Muscle of back (tissue), 11 donors: Measurements from ENCODE around the gene LRBA. TPM values are rescaled to one million over a fixed set of nuclear protein-coding genes. Genes with fewer than 3 reads are reported as not detected.
"Not testable (repeated sequence)": the region's sequence is repeated elsewhere in the genome, so short reads cannot be mapped to it uniquely, and the experiment has no call there.

Source experiments
- DNase-seq, 3 donors: peaks; one replicate each; pipeline versions ENCODE4 v3.0.0 to v3.0.0-alpha.2; 2013
- polyA plus RNA-seq, 10 donors: library from polyadenylated mRNA; unstranded; fragments of 120-200 nt; gene quantifications; one replicate each; pipeline ENCODE4 v1.2.1, GENCODE V29; 2013; ENCODE audit not compliant: insufficient read length in 10 of 10

The LRBA gene
- polyA plus RNA-seq, 10 donors, result 20.1 to 31.2 (median 24.3) TPM

DNA sequence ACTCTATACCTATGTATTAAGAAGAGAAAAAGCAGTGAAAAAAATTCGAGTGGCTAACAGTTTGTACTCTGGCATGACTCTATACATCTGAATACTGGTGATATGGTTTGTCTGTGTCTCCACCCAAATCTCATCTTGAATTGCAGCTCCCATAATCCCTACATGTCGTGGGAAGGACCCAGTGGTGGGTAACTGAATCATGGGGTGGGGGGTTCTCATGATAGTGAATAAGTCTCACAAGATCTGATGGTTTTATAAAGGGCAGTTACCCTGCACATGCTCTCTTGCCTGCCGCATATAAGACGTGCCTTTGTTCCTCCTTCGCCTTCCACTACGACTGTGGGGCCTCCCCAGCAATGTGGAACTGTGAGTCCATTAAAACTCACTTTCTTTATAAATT lies 70.4 kb downstream of the LRBA start:
- DNase-seq, result no peak

DNA sequence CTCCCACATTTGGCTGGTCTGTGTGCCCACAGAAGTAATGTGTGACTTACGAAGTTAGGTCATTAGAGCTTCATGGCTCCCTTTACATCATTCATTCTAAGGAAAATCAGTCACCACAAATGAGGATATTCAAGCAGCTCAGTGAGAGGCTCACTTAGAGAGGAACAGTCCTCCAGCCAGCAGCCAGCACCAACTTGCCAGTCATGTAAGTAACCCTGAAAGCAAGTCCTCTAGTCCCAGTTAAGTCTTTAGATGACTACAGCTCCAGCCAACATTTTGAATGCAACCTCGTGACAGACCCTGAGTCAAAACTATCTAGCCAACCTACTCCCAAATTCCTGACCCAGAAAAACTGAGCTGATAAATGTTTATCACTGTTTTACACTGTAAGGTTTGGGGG lies 71.3 kb downstream of the LRBA start:
- DNase-seq, result no peak

DNA sequence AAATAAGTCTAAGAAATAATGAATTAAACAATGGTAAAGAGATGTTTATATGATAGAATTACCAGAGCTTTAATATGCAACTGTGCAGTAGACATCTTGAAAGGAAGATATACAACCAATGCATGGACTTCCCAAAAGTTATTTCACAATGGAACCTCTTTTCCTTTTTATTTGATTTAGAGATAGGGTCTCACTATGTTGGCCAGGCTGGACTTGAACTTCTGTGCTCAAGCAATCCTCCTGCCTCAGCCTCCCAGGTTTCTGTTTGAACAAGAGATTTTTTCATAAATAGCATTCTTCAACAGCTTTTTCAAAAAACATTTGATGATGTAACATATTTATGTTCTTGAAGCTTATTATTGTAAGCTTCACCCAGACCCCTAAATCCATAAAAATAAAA lies 72.0 kb downstream of the LRBA start:
- DNase-seq, result no peak

DNA sequence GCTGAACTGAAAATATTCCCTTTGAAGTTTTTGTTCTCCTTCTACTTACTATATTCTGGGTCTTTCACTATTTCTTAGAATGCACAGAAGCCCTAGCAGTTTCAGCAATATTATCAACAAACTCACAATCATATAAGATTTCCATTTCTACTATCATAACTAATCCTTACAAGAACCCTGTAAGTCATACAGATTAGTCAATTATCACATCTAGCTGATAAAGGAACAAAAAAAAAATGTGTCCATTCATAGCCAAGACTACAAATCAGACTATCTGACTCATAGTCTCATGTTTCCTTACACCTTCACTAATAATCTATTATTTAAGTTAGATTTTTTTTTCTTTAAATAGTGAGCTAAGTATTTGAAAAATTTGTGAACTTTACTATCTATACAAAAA lies 72.5 kb downstream of the LRBA start:
- DNase-seq, result no peak

DNA sequence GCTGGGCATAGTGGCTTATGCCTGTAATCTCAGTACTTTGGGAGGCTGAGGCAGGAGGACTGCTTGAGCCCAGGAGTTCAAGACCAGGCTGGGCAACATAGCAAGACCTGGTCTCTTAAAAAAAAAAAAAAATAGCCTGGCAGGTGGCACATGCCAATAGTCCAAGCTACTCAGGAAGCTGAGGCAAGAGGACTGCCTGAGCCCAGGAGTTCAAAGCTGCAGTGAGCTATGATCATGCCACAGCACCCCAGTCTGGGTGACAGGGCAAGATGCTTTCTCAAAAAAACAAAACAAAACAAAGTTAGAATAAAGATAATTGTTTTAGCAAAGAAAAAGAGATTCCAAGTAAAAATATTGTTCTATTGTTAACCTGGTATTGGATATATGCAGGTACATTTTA lies 75.0 kb downstream of the LRBA start:
- no peak for DNase-seq

DNA sequence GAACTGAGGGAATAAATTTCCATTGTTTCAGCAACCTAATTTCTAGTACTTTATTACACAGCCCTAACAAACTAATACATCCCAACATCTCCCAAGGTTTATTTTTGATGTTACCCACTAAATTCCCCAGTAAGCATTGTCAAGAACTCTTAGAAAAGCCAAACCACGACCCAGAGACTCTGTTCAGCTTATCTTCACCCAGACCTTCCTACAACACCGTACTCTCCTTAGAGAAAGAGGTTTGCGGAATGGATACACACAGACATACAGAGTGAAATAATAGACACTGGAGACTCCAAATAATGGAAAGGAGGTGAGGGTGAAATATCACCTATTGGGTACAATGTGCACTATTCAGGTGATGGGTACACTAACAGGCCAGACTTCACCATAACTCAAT lies 75.6 kb downstream of the LRBA start:
- no peak for DNase-seq

DNA sequence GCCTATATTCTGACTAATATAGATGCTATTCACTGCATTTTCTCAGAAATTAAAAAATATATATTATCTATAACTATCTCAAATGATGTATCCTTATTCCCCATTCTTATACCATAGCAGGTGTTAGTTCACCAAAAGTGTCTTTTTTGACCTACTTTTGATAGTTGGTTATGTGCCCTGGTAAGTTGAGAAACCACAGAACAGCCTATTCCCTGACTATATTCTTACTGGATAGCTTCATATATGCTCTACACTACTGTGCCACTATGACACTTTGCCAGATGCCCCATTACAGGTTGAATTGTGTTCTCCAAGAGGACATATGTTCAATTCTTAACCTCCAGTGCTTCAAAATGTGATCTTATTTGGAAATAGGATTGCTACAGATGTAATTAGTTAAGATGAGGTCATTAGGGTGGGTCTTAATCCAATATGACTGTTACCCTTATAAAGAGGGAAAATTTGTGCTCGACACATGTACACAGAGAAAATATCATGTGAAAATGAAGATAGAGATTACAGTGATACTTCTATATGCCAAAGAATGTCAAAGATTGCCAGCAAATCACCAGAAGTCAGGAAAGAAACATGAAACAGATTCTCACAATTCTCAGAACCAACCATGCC lies 76.1 kb downstream of the LRBA start:
- DNase-seq, result no peak

DNA sequence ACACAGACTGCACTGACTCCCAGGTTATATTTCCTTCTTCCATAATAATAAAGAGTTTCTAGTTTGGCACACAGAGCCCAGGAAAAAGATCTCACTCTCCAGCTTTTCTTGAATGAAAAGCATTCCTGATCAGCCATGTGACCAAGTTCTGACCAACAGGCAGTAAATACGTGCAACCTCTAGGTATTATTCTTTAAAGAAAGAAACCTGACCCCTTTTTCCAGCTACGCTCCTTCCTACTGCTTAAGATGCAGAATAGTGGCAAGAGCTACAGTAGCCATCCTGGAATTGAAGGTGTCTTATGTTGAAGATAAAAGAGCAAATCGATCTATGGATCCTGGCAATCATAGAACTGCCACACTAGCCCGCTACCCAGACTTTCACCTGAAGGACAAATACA lies 76.7 kb downstream of the LRBA start:
- DNase-seq, result peak in 1 of 3 donors; percentile 5

DNA sequence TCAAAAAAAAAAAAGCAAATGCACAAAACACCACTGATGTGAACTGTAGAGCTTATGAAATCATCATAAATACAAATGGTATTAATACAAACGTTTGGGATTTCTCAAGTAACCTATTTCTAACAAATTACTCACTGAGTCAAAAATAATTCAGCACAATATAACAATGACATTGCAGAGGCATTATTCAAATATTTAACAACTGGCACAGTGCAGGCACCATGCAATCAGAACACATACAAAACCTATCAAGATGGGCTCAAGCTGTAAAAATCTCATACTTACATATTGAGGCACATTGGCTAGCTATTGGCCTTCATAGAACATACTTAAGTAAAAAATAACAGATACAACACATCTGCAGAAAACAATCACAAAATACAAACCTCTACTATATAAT lies 81.1 kb downstream of the LRBA start:
- DNase-seq, result no peak

DNA sequence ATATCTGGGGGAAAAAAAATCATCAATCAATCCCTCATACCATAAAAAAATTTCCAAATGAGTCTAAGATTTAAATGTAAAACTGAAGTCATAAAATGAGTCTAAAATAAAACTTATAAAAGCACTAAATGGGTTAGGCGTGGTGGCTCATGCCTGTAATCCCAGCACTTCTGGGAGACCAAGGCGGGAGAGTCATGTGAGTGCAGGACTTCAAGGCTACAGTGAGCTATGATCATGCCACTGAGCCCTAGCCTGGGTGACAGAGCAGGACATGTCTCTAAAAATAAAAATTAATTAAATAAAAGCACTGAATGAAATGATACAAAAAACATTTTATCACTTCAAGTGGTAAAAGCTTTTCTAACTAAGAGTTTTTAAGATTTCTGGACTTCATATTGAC lies 83.3 kb downstream of the LRBA start:
- no peak for DNase-seq

DNA sequence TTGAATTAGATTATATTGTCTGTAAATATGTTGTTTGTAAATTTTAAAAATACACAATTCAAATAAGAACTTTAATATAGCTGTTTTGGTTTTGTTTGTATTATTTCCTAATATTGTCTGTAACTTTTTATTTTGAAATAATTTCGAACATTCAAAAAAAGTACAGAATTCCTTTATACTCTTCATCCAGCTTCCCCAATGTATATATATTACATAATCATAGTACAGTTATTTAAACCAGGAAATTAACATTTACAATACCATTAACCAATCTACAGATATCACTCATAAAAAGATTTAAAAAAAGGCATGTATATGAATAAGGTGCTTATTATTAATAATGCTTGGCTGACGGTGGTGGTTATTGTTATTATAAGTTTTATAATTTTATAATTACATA lies 84.1 kb downstream of the LRBA start:
- no peak for DNase-seq

DNA sequence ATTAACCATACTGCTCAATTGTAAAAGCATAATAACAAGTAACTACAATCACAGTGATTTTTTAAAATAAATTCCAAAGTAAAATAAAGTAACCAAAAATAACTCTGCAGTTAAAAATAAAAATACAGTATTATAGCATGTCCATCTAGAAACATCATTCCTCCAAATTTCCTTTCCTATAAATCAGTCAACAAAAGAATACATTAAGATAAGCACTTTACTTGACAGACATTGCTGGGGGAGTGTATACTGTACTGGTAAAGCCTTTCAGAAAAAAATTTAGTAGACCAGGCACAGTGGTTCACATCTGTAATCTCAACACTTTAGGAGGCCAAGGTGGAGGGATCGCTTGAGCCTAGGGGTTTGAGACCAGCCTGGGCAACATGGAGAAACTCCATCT lies 91.1 kb downstream of the LRBA start:
- DNase-seq, result no peak

DNA sequence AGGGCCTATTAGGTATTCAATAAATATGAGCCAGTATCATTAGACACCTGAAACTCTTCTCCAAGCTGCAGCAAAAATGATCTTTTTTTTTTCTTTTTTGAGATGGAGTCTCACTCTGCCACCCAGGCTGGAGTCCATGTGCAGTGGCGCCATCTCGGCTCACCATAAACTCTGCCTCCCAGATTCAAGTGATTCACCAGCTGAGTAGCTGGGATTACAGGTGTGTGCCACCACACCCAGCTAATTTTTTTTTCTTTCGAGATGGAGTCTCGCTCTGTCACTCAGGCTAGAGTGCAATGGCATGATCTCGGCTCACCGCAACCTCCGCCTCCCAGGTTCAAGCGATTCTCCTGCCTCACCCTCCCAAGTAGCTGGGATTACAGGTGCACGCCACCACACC lies 93.6 kb downstream of the LRBA start:
- DNase-seq, result not testable (repeated sequence)

DNA sequence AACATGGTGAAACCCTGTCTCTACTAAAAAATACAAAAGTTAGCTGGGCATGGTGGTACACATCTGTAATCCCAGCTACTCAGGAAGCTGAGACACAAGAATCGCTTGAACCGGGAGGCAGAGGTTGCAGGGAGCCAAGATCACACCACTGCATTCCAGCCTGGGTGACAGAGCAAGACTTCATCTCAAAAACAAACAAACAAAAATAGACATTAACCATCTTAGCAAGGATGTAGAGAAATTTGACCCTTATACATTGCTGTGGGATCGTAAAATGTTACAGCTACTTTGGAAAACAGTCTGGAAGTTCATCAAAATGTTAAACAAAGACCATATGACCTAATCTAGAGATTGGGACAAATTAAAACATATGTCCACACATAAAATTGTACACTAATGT lies 96.5 kb downstream of the LRBA start:
- DNase-seq, result not testable (repeated sequence)

DNA sequence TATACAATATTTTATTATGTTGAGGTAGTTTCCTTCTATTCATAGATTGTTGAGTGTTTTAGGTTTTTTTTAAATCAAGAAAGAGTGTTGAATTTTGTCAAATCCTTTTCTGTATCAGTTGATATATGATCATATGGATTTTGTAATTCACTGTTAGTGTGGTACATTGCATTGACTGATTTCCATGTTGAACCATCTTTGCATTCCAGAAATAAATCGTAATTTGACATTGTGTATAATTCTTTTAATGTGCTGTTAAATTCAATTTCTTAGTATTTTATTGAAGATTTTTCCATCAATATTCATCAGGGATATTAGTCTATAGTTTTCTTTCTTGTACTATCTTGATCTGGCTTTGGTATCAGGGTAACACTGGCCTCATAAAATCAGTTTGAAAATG lies 103.8 kb downstream of the LRBA start:
- no peak for DNase-seq

DNA sequence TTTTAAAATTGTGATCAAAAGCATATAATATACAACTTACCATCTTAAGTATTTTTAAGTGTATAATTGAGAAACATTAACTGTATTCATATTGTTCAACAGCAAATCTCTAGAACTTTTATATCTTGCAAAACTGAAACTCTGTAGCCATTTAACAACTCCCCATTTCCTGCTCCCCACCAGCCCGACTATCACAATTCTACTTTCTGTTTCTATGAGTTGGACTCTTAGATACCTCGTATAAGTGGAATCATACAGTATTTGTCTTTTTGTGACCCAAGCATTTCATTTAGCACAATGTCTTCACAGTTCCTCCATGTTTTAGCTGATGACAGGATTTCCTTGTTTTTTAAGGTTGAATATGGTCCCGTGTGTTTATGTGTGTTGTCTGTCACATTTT lies 106.0 kb downstream of the LRBA start:
- DNase-seq, result no peak

DNA sequence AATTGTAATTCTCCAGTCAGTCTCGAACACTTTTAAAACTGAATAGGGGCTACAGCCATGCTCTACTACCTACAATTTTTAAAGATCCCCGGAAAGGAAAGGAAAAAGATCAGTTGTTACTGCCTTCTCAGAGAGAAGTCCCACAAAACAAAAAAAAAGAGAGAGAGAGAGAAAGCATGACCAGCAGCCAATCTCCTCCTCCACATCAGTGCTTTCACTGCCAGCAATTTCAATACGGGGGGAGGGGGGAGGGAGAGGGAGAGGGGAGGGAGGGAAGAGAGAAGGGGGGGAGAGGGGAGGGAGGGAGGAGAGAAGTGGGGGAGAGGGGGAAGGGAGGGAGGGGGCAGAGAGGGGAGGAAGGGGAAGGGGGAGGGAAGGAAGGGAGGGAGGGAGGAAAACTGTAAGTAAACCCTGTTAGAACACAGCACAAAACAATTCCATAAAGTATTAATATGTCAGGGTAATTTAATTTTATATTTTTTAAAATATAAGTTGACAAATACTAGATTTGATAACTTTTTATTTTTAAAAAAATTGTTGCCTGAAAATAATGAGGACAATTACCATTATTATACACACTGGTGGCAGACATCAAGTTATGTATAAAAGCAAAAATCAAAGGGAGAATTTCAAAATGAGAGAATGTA lies 108.0 kb downstream of the LRBA start:
- DNase-seq, result no peak

DNA sequence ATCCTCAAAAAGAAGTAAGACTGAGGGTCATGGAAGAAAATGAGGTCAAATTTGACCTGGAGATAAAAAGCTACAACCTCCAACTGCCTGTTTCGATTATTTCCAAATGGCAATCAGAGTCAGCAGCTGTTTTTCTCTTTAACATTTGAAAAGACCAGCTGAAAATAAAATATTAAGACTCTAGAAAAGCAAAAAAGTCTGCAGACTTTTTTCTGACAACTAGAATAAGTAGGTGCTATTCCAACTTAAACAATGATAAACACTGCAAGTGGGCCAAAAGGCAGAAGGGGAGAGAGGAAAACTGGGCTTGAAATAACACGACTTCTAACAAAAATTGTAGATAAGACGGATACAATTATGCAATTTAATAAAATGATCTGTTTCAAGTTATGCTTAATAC lies 110.4 kb downstream of the LRBA start:
- DNase-seq, result peak in 1 of 3 donors; percentile 8

DNA sequence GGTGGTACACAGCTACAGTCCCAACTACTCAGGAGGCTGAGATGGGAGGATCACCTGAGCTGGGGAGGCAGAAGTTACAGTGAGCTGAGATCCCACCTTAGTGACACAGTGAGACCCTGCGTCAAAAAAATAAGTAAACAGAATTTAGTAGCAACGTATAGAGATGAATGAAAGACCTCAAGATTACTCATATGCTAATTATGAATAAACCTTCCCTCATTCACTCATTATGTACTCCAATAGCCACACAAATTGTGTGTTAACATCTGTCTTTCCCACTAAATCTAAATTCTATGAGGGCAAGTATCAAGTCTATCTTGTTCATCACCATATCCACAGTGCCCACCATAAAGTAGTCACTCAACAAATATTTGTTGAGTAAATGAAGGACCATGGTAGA lies 111.5 kb downstream of the LRBA start:
- DNase-seq, result no peak

DNA sequence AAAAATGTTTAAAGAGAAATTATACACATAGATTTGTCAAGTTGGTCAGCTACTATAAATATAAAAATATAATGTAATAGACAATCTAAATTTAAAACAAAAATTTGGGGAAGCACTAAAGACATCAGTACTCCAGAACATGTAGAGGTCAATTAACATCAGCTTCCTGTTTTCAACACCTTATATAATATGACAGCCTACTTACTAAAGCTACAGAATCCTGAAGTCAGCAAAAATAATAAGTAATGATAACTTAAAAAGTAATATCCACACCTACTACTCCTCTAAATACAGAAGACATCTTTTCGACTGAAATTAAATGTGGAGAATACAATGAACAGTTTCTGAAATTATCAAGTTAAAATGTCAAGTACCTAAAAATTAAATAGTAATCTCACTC lies 118.6 kb downstream of the LRBA start:
- DNase-seq, result no peak

DNA sequence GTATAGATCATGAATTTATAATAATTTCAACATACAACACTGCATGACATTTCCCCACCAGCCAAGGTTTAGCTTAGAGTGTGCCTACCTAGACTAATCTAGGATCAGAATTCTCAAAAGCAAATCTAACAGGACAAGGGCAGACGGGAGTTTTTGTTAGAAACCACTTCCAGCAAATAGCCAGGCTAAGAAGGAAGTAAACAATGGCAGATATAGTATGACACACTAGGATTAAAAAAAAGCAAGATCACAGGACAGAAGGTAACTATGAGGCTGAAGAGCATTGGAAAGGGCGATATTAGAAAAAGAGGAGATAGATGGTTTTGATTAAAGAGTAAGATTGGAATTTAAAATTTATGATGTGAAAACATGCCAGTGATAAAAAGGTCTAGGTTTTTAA lies 124.8 kb downstream of the LRBA start:
- DNase-seq, result no peak

DNA sequence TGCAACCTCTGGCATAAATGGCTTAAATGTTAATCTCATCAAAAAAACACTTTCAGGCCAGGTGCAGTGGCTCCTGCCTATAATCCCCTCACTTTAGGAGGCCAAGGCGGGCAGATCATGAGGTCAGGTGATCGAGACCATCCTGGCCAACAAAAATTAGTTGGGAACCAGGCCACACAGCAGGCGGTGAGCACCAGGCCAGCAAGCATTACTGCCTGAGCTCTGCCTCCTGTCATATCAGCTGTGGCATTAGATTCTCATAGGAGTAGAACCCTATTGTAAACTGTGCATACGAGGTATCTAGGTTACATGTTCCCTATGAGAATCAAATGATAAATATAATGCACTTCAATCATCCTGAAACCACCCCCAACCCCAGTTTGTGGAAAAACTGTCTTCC lies 125.8 kb downstream of the LRBA start:
- no peak for DNase-seq

DNA sequence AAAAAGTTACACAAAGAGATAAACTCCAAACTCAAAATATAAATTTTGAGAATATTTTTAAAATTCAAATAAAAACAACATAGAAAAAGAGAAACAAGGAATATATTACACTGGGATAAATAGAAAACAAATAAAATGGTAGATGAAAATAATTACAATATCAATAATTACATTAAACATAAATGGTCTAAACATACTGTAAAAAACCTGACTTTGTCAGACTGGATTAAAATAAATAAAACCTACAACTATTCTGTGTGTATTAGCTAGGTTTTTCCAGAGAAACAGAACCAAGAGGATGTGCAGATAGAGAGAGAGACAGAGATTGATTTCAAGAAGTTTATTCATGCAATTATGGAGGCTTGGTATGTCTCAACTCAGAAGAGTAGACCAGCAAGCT lies 126.5 kb downstream of the LRBA start:
- DNase-seq, result no peak

DNA sequence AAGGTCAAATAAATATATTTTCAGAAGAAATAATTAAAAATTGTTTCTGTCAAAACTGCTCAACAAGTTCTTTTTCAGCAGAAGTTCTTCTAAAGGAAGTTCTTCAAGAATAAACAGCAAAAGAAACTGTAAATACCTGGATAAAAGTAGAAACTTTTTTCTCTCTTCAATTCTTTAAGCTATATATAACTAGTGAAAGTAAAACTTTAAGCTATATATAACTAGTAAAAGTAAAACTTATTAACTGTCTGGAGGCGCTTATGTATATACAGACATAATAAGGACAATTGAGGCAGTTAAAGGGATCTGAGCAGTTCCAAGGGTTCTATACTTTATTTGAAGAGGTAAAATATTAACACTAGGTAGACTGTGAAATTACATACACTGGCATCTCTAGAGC lies 126.9 kb downstream of the LRBA start:
- no peak for DNase-seq
